Osteocyte (in vitro differentiated cells): ENCODE data around the gene LCAT. TPM values are rescaled to one million over a fixed set of nuclear protein-coding genes. Genes with fewer than 3 reads are reported as not detected.

ENCODE experiments used
- DNase-seq: peaks from one replicate; pipeline ENCODE4 v3.0.0; 2021; ENCODE audit warnings: mixed read lengths; ENCODE audit not compliant: unreplicated experiment; ENCODE audit errors: extremely low spot score
- H3K27ac Mint-ChIP-seq: one replicate; pipeline ENCODE4 v1.8.0; 2021; ENCODE audit warnings: mild to moderate bottlenecking, mixed read lengths; ENCODE audit not compliant: unreplicated experiment
- H3K27me3 Mint-ChIP-seq: one replicate; pipeline ENCODE4 v1.8.0; 2021; ENCODE audit warnings: mixed read lengths; ENCODE audit not compliant: unreplicated experiment
- H3K36me3 Mint-ChIP-seq: one replicate; pipeline ENCODE4 v1.8.0; 2021; ENCODE audit warnings: mixed read lengths; ENCODE audit not compliant: unreplicated experiment
- H3K4me1 Mint-ChIP-seq: one replicate; pipeline ENCODE4 v1.8.0; 2021; ENCODE audit warnings: mixed read lengths; ENCODE audit not compliant: unreplicated experiment
- H3K4me3 Mint-ChIP-seq: one replicate; pipeline ENCODE4 v1.8.0; 2021; ENCODE audit warnings: mild to moderate bottlenecking, moderate library complexity, mixed read lengths; ENCODE audit not compliant: unreplicated experiment
- H3K9me3 Mint-ChIP-seq: one replicate; pipeline ENCODE4 v1.8.0; 2021; ENCODE audit warnings: mixed read lengths; ENCODE audit not compliant: unreplicated experiment
- total RNA-seq: library from RNA; stranded (reverse); gene quantifications from 2 replicates; pipeline ENCODE4 v1.2.1, GENCODE V29; 2021
- TF ChIP-seq, protein P1 (sequence below): fragments of 200-600 bp; sonication (generic); IDR thresholded peaks from 2 replicates; pipeline ENCODE4 v1.5.0; 2021; ENCODE audit warnings: antibody characterized with exemption, mild to moderate bottlenecking, moderate library complexity

The LCAT gene
- total RNA-seq, 1 donor from 2014 or later = 36.9 TPM

DNA sequence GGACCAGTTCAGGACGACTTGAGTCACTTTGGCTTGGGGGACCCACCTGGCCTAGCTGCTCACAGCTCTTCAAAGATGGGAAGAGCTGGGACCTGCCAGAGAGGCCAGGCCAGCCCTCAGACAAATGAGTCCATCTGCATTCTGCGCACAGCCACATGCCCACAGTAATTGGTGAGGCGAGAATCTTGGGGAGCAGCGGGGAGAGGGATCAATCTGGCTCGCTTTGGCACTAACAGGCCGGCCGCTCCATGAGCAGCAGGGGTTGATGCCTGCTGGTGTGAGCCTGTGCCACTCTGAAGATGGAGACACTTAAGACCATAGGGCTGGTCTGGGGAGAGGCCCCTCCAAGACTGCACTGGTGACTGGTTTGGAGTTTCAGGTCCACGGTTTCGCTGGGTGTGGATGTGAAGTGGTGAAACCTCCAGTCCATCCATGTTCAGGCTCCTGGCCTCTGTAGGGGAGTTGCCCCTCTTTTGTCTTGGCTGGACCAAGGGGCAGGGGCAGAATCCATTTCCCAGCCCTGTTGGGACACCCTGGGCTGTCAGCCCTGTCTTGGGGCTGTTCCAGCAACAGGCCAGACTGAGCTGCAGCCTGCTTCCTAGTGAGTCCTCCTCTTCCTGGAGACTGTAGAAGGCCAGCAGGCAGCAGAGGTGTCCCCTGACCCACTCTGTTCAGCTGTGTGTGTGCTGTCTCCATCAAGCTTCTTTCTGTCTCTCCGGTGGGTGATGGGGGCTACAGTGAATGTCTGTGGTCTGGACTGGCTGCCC lies 19.6 kb downstream of the LCAT start:
- Mint-ChIP-seq H3K36me3 (peaks cover 2% of the 10 kb centered on the region), H3K27me3 (no peaks in the 10 kb centered on the region), H3K4me3 (no peak overlapping the region), H3K27ac (peak overlapping the region; percentile 18), H3K4me1 (peaks cover 11% of the 10 kb centered on the region), H3K9me3 (no peaks in the 10 kb centered on the region)
- TF ChIP-seq, protein P1, sequence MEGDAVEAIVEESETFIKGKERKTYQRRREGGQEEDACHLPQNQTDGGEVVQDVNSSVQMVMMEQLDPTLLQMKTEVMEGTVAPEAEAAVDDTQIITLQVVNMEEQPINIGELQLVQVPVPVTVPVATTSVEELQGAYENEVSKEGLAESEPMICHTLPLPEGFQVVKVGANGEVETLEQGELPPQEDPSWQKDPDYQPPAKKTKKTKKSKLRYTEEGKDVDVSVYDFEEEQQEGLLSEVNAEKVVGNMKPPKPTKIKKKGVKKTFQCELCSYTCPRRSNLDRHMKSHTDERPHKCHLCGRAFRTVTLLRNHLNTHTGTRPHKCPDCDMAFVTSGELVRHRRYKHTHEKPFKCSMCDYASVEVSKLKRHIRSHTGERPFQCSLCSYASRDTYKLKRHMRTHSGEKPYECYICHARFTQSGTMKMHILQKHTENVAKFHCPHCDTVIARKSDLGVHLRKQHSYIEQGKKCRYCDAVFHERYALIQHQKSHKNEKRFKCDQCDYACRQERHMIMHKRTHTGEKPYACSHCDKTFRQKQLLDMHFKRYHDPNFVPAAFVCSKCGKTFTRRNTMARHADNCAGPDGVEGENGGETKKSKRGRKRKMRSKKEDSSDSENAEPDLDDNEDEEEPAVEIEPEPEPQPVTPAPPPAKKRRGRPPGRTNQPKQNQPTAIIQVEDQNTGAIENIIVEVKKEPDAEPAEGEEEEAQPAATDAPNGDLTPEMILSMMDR = no peak
- no peak for DNase-seq

DNA sequence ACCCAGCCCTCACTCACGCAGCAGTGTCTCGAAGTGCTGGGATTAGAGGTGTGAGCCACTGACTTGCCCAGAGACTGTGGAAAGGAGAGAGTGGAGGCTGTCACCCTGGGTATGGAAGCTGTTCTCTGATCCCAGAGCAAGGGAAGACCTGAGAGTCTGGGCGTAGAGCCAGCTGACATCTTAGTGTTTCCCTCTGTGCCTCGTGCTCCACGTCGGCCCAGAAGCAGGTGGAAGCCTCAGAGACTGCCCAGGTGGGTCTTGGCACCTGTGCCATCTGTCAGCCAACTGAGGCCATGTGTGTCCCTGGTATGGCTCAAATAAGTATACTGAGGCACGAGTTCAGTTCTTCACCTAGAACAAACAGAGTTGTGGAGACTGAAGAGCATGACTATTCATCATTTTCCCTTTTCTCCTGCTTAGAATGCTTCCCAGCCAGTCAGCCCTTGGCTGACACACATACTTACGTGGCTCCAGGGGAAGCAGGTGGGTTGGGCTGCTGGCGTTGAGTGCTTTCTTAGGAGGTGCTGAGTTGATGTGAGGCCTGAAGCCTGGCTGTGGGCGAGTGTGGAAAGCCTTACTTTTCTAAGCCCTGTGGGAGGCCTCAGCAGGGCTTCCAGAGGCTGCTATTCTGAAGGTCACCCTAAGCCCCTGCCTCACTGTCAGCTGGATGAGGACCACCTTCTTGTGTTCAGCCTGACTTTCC lies 20.4 kb downstream of the LCAT start:
- H3K27me3 Mint-ChIP-seq = no peaks in the 10 kb centered on the region
- no peak overlapping the region for H3K27ac Mint-ChIP-seq
- H3K4me3 Mint-ChIP-seq = no peak overlapping the region
- TF ChIP-seq, protein P1 = no peak
- H3K4me1 Mint-ChIP-seq = peaks cover 11% of the 10 kb centered on the region
- DNase-seq = no peak
- H3K9me3 Mint-ChIP-seq = no peaks in the 10 kb centered on the region
- peaks cover 2% of the 10 kb centered on the region for H3K36me3 Mint-ChIP-seq

DNA sequence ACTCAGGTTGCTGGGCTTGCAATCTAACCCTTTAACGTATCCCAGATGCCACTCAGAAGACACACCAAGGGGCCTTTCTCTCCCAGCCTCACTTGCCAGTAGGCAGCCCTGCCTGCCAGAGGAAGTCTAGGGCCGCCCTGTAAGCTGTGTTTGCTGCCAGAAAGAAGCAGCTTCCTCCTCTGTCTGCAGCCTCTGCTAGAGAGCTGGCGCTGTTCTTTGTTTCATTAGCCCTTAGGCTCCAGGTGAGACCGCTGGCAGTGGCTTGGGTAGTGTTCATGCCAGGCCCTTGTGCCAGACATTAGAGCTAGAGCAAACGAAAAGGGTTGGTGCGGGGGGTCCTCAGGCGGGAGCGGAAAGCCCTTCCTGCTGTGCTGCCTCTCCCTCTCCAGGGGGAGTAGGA lies 21.2 kb downstream of the LCAT start:
- Mint-ChIP-seq H3K36me3 (no peaks in the 10 kb centered on the region), H3K4me3 (no peak overlapping the region), H3K27ac (peak overlapping the region; percentile 18), H3K4me1 (peaks cover 13% of the 10 kb centered on the region), H3K9me3 (no peaks in the 10 kb centered on the region), H3K27me3 (no peaks in the 10 kb centered on the region)
- TF ChIP-seq, protein P1 = no peak
- no peak for DNase-seq

DNA sequence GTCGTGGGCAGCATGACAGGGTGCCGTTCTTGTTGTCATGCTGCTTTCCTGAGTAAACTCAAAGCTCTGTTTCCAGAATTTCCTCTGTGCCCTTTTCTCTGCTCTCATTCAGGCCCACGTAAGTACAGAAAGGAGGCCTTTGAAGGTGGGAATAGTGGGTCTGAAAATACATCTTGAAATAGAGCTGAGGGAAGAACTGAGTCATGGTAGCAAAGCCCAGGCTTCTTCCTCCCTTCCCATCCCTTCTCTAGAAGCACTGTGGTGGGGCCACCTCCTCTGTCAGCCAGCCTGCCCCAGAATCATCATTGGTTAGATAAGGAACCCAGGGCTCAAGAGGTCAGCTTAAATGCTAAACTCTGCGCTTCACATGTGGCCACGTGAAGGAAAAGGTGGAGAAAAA lies 21.7 kb downstream of the LCAT start:
- Mint-ChIP-seq H3K4me3 (no peak overlapping the region), H3K27me3 (no peaks in the 10 kb centered on the region), H3K4me1 (peaks cover 19% of the 10 kb centered on the region), H3K9me3 (no peaks in the 10 kb centered on the region), H3K36me3 (no peaks in the 10 kb centered on the region), H3K27ac (no peak overlapping the region)
- TF ChIP-seq, protein P1 = no peak
- DNase-seq = no peak

DNA sequence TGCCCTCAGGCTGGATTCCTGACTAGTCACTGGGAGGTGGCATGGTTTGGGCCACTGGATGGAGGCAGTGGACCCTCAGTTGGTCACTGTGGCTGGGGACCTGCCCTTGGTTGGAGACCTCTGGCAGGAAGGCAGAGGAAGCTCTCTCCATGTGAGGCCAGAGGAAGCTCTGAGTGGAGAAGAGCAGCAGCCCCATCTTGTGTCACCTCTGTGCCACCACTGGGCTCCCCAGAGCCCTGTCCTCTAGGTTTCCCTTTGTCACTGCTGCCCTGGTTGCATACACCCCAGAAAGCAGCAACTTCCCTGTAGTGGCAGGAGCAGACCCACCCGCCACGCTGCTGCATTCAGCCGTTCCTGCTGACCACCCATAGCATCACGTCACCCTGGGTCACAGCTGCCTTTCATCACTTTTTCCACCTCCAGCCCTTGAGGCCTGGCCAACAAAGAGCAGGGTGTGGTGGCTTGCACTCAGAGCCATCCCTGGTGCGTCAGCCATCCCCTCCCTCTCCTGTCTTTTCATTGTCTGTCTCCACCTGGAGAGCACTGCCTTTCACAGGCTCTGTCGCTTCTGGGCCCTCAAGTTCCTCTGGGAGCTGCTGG lies 24.2 kb downstream of the LCAT start:
- Mint-ChIP-seq H3K27me3 (no peaks in the 10 kb centered on the region), H3K36me3 (peaks cover under 1% of the 10 kb centered on the region), H3K4me3 (no peak overlapping the region), H3K4me1 (peaks cover 21% of the 10 kb centered on the region), H3K27ac (no peak overlapping the region), H3K9me3 (no peaks in the 10 kb centered on the region)
- no peak for DNase-seq
- TF ChIP-seq, protein P1 = no peak
